ENCODE measurements around the gene SPRR2E. TPM values are rescaled to one million over a fixed set of nuclear protein-coding genes. Genes with fewer than 3 reads are reported as not detected.
"Not testable (repeated sequence)": the region's sequence is repeated elsewhere in the genome, so short reads cannot be mapped to it uniquely, and the experiment has no call there.

SPRR2E gene
- total RNA-seq, 1 donor from 2014 or later: not detected

GRCh38 chr1:153070243-153070642 is 24.1 kb downstream of the SPRR2E start:
- H3K36me3 Mint-ChIP-seq (ENCODE audit: unreplicated experiment): no peaks in the 10 kb centered on the region
- no peak for DNase-seq
- TF ChIP-seq CTCF (IDR thresholded peaks at IDR 0.05; ENCODE audit: partially characterized antibody, unreplicated experiment): no peak
- peaks cover 1% of the 10 kb centered on the region for H3K9me3 Mint-ChIP-seq (ENCODE audit: unreplicated experiment)
- no peak overlapping the region for H3K4me3 Mint-ChIP-seq (ENCODE audit: unreplicated experiment)
- H3K4me1 Mint-ChIP-seq (ENCODE audit: low read depth, unreplicated experiment): no peaks in the 10 kb centered on the region
- peaks cover 2% of the 10 kb centered on the region for H3K27me3 Mint-ChIP-seq (ENCODE audit: unreplicated experiment)
- H3K27ac Mint-ChIP-seq (ENCODE audit: unreplicated experiment): no peak overlapping the region

DNA sequence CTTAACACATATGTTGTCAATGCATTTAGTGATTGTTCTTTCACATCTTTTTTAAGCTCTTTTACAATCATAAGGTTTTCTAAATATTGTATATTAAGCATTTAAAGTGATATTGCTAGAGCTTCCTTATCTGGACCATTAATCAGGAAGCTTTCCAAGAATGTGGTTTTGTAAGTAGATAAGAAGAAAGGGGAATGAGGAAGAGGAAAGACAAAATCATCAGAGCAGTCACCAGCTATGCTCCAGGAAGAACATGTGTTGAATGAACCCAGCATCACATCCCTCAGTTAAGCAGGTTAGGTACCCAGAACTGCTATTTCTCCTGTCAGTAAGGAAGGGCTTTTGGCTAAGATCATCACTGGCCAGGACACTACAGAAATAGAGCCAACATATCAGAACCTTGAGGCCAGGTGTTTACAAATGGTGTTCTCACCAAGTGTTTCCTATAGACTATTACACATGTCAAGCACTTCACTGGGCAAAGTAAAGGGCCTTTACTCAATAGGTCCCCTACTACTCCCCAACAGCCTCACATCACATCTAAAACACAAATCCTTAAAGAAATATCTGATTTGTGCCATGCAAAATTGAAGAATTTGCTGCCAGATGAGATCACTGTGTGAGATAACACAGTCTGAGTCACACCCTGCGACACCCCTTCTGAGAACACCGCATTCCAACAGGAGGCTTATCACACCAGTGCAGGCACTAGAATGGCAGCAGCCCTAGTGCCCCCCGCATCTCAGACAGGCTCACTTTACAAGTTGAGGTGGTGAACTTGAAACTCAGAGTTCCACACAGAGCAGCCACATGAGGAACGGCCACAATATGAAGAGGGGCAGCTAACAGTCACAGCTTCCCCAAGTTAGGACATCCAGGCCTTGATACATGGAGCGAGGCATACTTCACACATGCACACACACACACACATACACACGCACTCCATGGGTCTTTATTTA is 35.2 kb downstream of the SPRR2E start:
- H3K27ac Mint-ChIP-seq (ENCODE audit: unreplicated experiment): no peak overlapping the region
- DNase-seq: no peak
- no peaks in the 10 kb centered on the region for H3K27me3 Mint-ChIP-seq (ENCODE audit: unreplicated experiment)
- TF ChIP-seq CTCF (IDR thresholded peaks at IDR 0.05; ENCODE audit: partially characterized antibody, unreplicated experiment): no peak
- no peaks in the 10 kb centered on the region for H3K9me3 Mint-ChIP-seq (ENCODE audit: unreplicated experiment)
- H3K4me3 Mint-ChIP-seq (ENCODE audit: unreplicated experiment): no peak overlapping the region
- H3K4me1 Mint-ChIP-seq (ENCODE audit: low read depth, unreplicated experiment): no peaks in the 10 kb centered on the region
- no peaks in the 10 kb centered on the region for H3K36me3 Mint-ChIP-seq (ENCODE audit: unreplicated experiment)

- Mint-ChIP-seq H3K27me3 (ENCODE audit: unreplicated experiment) (no peaks in the 10 kb centered on the region), H3K9me3 (ENCODE audit: unreplicated experiment) (no peaks in the 10 kb centered on the region), H3K4me1 (ENCODE audit: low read depth, unreplicated experiment) (no peaks in the 10 kb centered on the region), H3K27ac (ENCODE audit: unreplicated experiment) (no peak overlapping the region), H3K36me3 (ENCODE audit: unreplicated experiment) (no peaks in the 10 kb centered on the region), H3K4me3 (ENCODE audit: unreplicated experiment) (no peak overlapping the region)
- TF ChIP-seq CTCF (IDR thresholded peaks at IDR 0.05; ENCODE audit: partially characterized antibody, unreplicated experiment): no peak
- DNase-seq: no peak
Observed at GRCh38 chr1:153058154-153058553, 36.2 kb downstream of the SPRR2E start.

GRCh38 chr1:153057375-153057774 is 37.0 kb downstream of the SPRR2E start, which contains the start of gene SPRR2A:
Gene SPRR2A, minus strand, starts transcription at chr1:153057512. Its CDS starts 777 bp downstream, at chr1:153056735.
- no peak within 1 kb of the TSS for H3K4me3 Mint-ChIP-seq (ENCODE audit: unreplicated experiment)
- no peak within 1 kb of the TSS for H3K27ac Mint-ChIP-seq (ENCODE audit: unreplicated experiment)
- H3K9me3 Mint-ChIP-seq (ENCODE audit: unreplicated experiment): no peaks in the 10 kb centered on the region
- H3K36me3 Mint-ChIP-seq (ENCODE audit: unreplicated experiment): no peaks in the 10 kb centered on the region
- DNase-seq: no peak
- no peaks in the 10 kb centered on the region for H3K27me3 Mint-ChIP-seq (ENCODE audit: unreplicated experiment)
- H3K4me1 Mint-ChIP-seq (ENCODE audit: low read depth, unreplicated experiment): no peaks in the 10 kb centered on the region
- TF ChIP-seq CTCF (IDR thresholded peaks at IDR 0.05; ENCODE audit: partially characterized antibody, unreplicated experiment): no peak

DNA sequence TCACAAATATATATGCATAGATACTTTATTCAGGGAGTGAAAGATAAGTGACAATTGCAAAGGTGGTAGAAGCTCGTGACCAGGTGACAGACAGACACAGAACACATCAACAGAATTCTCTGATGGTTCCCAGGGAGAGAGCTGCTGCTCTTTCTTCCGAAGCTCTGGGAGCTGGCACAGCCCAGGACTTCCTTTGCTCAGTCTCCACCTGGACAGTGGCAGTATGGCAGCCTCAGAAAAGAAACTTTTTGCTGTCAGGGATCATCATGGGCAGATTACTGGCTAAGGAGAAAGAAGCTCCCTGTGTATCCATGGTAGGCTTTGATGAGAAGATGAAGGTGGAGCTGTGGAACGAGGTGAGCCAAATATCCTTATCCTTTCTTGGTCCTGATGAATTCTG is 38.2 kb downstream of the SPRR2E start:
- H3K4me1 Mint-ChIP-seq (ENCODE audit: low read depth, unreplicated experiment); H3K36me3 Mint-ChIP-seq (ENCODE audit: unreplicated experiment); H3K27ac Mint-ChIP-seq (ENCODE audit: unreplicated experiment); DNase-seq; H3K4me3 Mint-ChIP-seq (ENCODE audit: unreplicated experiment); H3K9me3 Mint-ChIP-seq (ENCODE audit: unreplicated experiment); H3K27me3 Mint-ChIP-seq (ENCODE audit: unreplicated experiment): not testable (repeated sequence)
